ENCODE data around the gene NID1. TPM values are rescaled to one million over a fixed set of nuclear protein-coding genes. Genes with fewer than 3 reads are reported as not detected.

NID1 gene
- total and polyA plus RNA-seq, 2 donors (not counting 3 experiments of a cell fraction or from before 2014, with no cell fraction given), result 87.0 to 109 TPM

DNA sequence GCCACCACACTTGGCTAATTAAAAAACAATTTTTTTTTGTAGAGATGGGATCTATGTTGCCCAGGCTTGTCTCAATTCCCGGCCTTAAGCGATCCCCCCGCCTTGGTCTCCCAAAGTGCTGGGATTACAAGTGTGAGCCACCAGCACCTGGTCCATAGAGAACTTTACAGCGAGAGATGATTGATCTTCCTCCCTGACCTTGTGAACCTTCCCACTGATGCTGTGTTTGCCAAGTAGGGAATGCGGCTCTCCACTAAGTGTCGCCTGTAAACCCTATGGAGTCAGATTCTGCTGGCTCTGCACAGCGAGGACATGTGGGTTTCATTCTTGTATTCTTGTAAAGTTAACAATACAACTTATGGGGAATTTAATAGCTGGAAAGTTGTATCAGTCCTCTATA is 116.9 kb downstream of the NID1 start:
- no TSS peak for BruUV-seq (replicated peaks)
- Histone ChIP-seq H4K20me1 (replicated peaks; ENCODE audit: control insufficient read depth, extremely low read depth, insufficient read depth, low read length) (no peaks in the 10 kb centered on the region), H3K9me3 (replicated peaks; ENCODE audit: control insufficient read depth, insufficient read depth, low read length) (no peaks in the 10 kb centered on the region), H3K36me3 (ENCODE audit: control insufficient read depth in 2 of 2, extremely low read depth in 1 of 2, insufficient read depth in 2 of 2, low read length in 2 of 2) (no peaks in the 10 kb centered on the region), H3K27me3 (ENCODE audit: control insufficient read depth in 2 of 2, insufficient read depth in 2 of 2, low read length in 2 of 2) (no peaks in the 10 kb centered on the region), H3K79me2 (ENCODE audit: control insufficient read depth, insufficient read depth, low read length) (no peaks in the 10 kb centered on the region), H3K4me1 (ENCODE audit: control insufficient read depth, extremely low read depth, insufficient read depth, low read length) (peaks cover 2% of the 10 kb centered on the region), H3K4me3 (replicated peaks in 1 of 3; ENCODE audit: insufficient read depth in 1 of 3, low read depth in 1 of 3, low read length in 3 of 3) (no peak overlapping the region), H3K27ac (ENCODE audit: insufficient read depth, low read depth, low read length) (no peak overlapping the region), H3K9me1 (replicated peaks; ENCODE audit: control insufficient read depth, extremely low read depth, insufficient read depth, low read length) (no peaks in the 10 kb centered on the region), H2AFZ (ENCODE audit: low read depth, low read length) (no peak overlapping the region), H3K9ac (replicated peaks; ENCODE audit: extremely low read depth, insufficient read depth, low read length) (no peak overlapping the region), H3K4me2 (ENCODE audit: insufficient read depth, low read length) (no peak overlapping the region)
- TF ChIP-seq FOS (IDR thresholded peaks at IDR 0.05; ENCODE audit: borderline replicate concordance, insufficient read depth, low read length), result no peak
- TF ChIP-seq POLR2AphosphoS5 (IDR thresholded peaks at IDR 0.05; ENCODE audit: insufficient read depth, low read depth, low read length), result no peak
- TF ChIP-seq JUN (IDR thresholded peaks at IDR 0.05; ENCODE audit: borderline replicate concordance, insufficient read depth, insufficient read length, low read depth), result no peak
- no peak for TF ChIP-seq POLR2A (IDR thresholded peaks at IDR 0.05; ENCODE audit: low read depth, low read length)
- no peak for TF ChIP-seq MYC (IDR thresholded peaks at IDR 0.05; ENCODE audit: low read depth, low read length)
- TF ChIP-seq, protein P1, sequence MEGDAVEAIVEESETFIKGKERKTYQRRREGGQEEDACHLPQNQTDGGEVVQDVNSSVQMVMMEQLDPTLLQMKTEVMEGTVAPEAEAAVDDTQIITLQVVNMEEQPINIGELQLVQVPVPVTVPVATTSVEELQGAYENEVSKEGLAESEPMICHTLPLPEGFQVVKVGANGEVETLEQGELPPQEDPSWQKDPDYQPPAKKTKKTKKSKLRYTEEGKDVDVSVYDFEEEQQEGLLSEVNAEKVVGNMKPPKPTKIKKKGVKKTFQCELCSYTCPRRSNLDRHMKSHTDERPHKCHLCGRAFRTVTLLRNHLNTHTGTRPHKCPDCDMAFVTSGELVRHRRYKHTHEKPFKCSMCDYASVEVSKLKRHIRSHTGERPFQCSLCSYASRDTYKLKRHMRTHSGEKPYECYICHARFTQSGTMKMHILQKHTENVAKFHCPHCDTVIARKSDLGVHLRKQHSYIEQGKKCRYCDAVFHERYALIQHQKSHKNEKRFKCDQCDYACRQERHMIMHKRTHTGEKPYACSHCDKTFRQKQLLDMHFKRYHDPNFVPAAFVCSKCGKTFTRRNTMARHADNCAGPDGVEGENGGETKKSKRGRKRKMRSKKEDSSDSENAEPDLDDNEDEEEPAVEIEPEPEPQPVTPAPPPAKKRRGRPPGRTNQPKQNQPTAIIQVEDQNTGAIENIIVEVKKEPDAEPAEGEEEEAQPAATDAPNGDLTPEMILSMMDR (IDR thresholded peaks at IDR 0.05; ENCODE audit: extremely low read depth in 1 of 2, insufficient read depth in 1 of 2, low read depth in 1 of 2, low read length in 2 of 2), result no peak
- TF ChIP-seq GATA2 (IDR thresholded peaks at IDR 0.05; ENCODE audit: insufficient read depth, insufficient read length, low read depth, low read length), result no peak
- TF ChIP-seq EZH2 (IDR thresholded peaks at IDR 0.05; ENCODE audit: borderline replicate concordance, low read depth, low read length, severe bottlenecking), result no peak
- TF ChIP-seq, protein P2, sequence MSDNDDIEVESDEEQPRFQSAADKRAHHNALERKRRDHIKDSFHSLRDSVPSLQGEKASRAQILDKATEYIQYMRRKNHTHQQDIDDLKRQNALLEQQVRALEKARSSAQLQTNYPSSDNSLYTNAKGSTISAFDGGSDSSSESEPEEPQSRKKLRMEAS (IDR thresholded peaks at IDR 0.05; ENCODE audit: insufficient read depth, insufficient read length), result no peak
- no peak for DNase-seq (ENCODE audit: low read depth, low spot score)
- dilution Hi-C loops (cut with MboI; ENCODE audit: extremely low pct_ligation_motif_present, low sequenced_read_pairs) (no loop called here), intact Hi-C loops (cut with micrococcal nuclease) (no loop called here)
- CTCF ChIA-PET, result interaction anchor here (0.9 to 1.3 kb wide), 2 partner anchors 14 to 164 kb away, joined by 3 read pairs; no protein-coding TSS in a partner anchor
- FAIRE-seq, result no peak
- POLR2A ChIA-PET, result no interaction called here

All from endothelial cell of umbilical vein (primary cell).